NCI-H1417 (cell line): ENCODE measurements around the gene CRISPLD2.
"Not testable (repeated sequence)": the region's sequence is repeated elsewhere in the genome, so short reads cannot be mapped to it uniquely, and the experiment has no call there.

Experiments used
- DNase-seq, 3 experiments: peaks; one replicate each; lab custom pipeline; 2025; lab: John Stamatoyannopoulos, UW

Gene CRISPLD2

GRCh38 chr16:84860383-84860782, 40.6 kb downstream of the CRISPLD2 start:
- DNase-seq, result no peak

- no peak for DNase-seq
Observed at GRCh38 chr16:84861671-84862070, 41.9 kb downstream of the CRISPLD2 start.

GRCh38 chr16:84862804-84863480, 43.2 kb downstream of the CRISPLD2 start:
- DNase-seq, result no peak

GRCh38 chr16:84863481-84863814, 43.7 kb downstream of the CRISPLD2 start:
- DNase-seq, result no peak

GRCh38 chr16:84864326-84864955, 44.7 kb downstream of the CRISPLD2 start:
- DNase-seq, result no peak

GRCh38 chr16:84867696-84868095, 47.9 kb downstream of the CRISPLD2 start:
- DNase-seq, result no peak

- no peak for DNase-seq
Observed at GRCh38 chr16:84868328-84868727, 48.5 kb downstream of the CRISPLD2 start.

GRCh38 chr16:84868829-84869472, 49.2 kb downstream of the CRISPLD2 start:
- no peak for DNase-seq

GRCh38 chr16:84869473-84869845, 49.7 kb downstream of the CRISPLD2 start:
- DNase-seq, result no peak

- DNase-seq, result not testable (repeated sequence)
Observed at GRCh38 chr16:84872971-84873370, 53.2 kb downstream of the CRISPLD2 start.

GRCh38 chr16:84874004-84874435, 54.2 kb downstream of the CRISPLD2 start:
- no peak for DNase-seq

- no peak for DNase-seq
Observed at GRCh38 chr16:84874553-84874952, 54.8 kb downstream of the CRISPLD2 start.

- no peak for DNase-seq
Observed at GRCh38 chr16:84874983-84875382, 55.2 kb downstream of the CRISPLD2 start.

- no peak for DNase-seq
Observed at GRCh38 chr16:84875846-84876245, 56.1 kb downstream of the CRISPLD2 start.

- DNase-seq, result no peak
Observed at GRCh38 chr16:84876873-84877606, 57.3 kb downstream of the CRISPLD2 start.

GRCh38 chr16:84878770-84879169, 59.0 kb downstream of the CRISPLD2 start:
- no peak for DNase-seq

GRCh38 chr16:84879569-84880487, 60.0 kb downstream of the CRISPLD2 start:
- DNase-seq, result no peak

GRCh38 chr16:84881702-84882521, 62.1 kb downstream of the CRISPLD2 start:
- DNase-seq, result no peak

- DNase-seq, result no peak
Observed at GRCh38 chr16:84883301-84883700, 63.5 kb downstream of the CRISPLD2 start.

GRCh38 chr16:84884246-84884595, 64.4 kb downstream of the CRISPLD2 start:
- no peak for DNase-seq
